ENCODE measurements around the gene BCL10. TPM values are rescaled to one million over a fixed set of nuclear protein-coding genes. Genes with fewer than 3 reads are reported as not detected.
A peak's percentile ranks its signal among the peaks of the same experiment; 100 is the strongest.

BCL10 gene
- total RNA-seq, 2 experiments from 2014 or later, result 26.3 to 29.9 TPM

DNA sequence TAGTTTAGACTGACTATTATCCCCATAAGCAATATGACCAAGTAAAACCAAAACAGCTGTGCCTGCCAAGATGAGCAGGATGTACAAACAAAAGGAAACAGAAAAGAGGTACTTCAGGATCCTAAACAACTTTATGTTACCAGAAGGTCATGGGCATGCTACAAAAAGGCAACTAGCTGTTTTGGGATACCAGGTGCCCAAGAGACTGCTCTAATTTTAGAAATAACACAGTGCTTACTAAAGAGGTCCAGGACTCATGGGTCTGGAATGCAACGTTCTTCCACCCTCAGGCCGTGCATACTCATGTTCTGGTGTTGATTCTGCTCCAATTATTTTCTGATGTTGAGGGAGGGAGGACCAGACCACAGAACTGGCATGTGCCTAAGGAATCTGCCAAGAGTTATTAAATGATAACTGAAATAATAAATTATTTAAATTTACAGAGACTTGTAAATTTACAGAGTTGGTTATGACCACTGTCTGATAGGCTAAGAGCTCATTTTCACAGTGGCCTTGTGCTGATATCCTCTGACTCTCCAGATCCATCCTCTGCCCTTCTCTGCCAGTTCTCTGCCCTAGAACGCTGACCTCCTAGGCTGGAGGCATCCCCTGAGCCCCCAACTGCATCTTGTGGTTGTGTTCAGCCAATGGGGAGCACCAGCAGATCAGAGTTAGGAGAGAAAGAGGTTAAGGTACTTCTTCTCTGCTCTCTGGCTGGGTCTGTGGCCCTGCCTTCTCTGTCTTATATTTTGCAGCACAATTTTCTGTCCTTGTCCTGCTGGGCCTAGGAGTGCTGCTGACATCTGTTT, 37.7 kb upstream of the BCL10 start:
- Mint-ChIP-seq H3K27ac (no peak overlapping the region), H3K9me3 (no peaks in the 10 kb centered on the region), H3K27me3 (peaks cover 68% of the 10 kb centered on the region), H3K36me3 (ENCODE audit: low read depth) (no peaks in the 10 kb centered on the region), H3K4me3 (no peak overlapping the region), H3K4me1 (no peaks in the 10 kb centered on the region)
- POLR2A ChIA-PET, result no interaction called here
- CTCF ChIA-PET, result no interaction called here
- DNase-seq, result no peak

GRCh38 chr1:85311818-85312217, 35.4 kb upstream of the BCL10 start:
- Mint-ChIP-seq H3K27ac (no peak overlapping the region), H3K27me3 (peaks cover 66% of the 10 kb centered on the region), H3K4me3 (no peak overlapping the region), H3K4me1 (peaks cover 2% of the 10 kb centered on the region), H3K36me3 (ENCODE audit: low read depth) (no peaks in the 10 kb centered on the region), H3K9me3 (no peaks in the 10 kb centered on the region)
- ChIA-PET POLR2A (no interaction called here), CTCF (no interaction called here)
- DNase-seq, result no peak

DNA sequence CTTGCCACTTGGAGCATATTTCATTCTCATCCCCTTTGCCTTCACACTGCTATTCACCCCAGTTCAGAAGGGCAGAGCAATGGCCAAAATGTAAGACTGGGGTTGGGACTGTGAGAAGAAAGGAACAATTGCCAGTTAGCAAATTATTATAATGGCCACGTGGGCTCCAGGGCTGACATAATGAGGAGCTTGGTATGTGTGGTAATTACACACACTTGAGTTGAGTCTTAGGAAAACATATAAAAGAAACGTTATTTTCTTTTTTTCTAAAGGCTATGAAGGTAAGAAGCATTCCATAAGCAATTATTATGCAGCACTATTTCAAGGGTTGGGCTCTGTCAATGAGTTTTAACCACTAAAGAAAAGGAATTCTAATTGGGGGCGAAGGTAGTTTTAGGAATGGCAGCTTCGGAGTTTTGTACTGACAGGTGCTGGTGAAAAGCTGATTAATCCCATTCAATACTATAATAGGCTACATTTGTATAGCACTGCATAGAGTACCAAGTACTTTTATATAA, 32.5 kb upstream of the BCL10 start:
- Mint-ChIP-seq H3K4me1 (peaks cover 2% of the 10 kb centered on the region), H3K4me3 (no peak overlapping the region), H3K27me3 (peaks cover 58% of the 10 kb centered on the region), H3K27ac (no peak overlapping the region), H3K9me3 (no peaks in the 10 kb centered on the region), H3K36me3 (ENCODE audit: low read depth) (no peaks in the 10 kb centered on the region)
- ChIA-PET POLR2A (interaction anchor here (0.6 kb wide), 1 partner anchor 40 kb away, joined by 3 read pairs; no protein-coding TSS in a partner anchor), CTCF (interaction anchor here (1.0 to 2.0 kb wide), 2 partner anchors 263 to 272 kb away, joined by 3 to 5 read pairs; no protein-coding TSS in a partner anchor)
- DNase-seq, result no peak

- POLR2A ChIA-PET, result interaction anchor here (0.6 kb wide), 2 partner anchors 41 to 865 kb away, joined by 3 read pairs; no protein-coding TSS in a partner anchor
- peak; percentile 62 for DNase-seq
- no peaks in the 10 kb centered on the region for H3K9me3 Mint-ChIP-seq
- H3K27me3 Mint-ChIP-seq, result peaks cover 54% of the 10 kb centered on the region
- CTCF ChIA-PET, result interaction anchor here (1.0 to 2.0 kb wide), 2 partner anchors 263 to 273 kb away, joined by 3 to 5 read pairs; no protein-coding TSS in a partner anchor
- no peaks in the 10 kb centered on the region for H3K36me3 Mint-ChIP-seq (ENCODE audit: low read depth)
- no peak overlapping the region for H3K4me3 Mint-ChIP-seq
- no peak overlapping the region for H3K27ac Mint-ChIP-seq
- peaks cover 2% of the 10 kb centered on the region for H3K4me1 Mint-ChIP-seq
These were observed 31.8 kb upstream of the BCL10 start for GRCh38 chr1:85307987-85308832.

DNA sequence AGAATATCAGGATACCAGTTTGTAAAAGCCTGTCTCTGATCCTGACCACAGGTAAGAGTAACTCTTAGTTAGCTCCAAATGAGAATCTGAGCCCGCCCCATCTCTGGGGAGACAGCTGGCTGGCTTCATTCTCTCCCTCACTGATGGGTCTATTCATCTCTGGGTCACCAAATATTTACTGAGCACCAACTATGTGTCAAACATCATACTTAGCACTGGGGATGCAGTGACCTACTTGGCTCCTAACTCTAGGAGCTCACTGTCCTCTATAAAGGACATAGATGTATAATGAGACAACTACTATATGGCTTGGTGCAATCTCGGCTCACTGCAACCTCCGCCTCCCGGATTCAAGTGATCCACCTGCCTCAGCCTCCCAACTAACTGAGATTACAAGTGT, 29.8 kb upstream of the BCL10 start:
- H3K27ac Mint-ChIP-seq, result no peak overlapping the region
- no peak for DNase-seq
- no peak overlapping the region for H3K4me3 Mint-ChIP-seq
- H3K27me3 Mint-ChIP-seq, result peaks cover 56% of the 10 kb centered on the region
- H3K9me3 Mint-ChIP-seq, result no peaks in the 10 kb centered on the region
- CTCF ChIA-PET, result interaction anchor here (2.1 kb wide), 1 partner anchor 9 kb away, joined by 4 read pairs; no protein-coding TSS in a partner anchor
- H3K4me1 Mint-ChIP-seq, result peaks cover 2% of the 10 kb centered on the region
- POLR2A ChIA-PET, result no interaction called here
- H3K36me3 Mint-ChIP-seq (ENCODE audit: low read depth), result no peaks in the 10 kb centered on the region

GRCh38 chr1:85303440-85304162, 27.2 kb upstream of the BCL10 start:
- no peak overlapping the region for H3K27ac Mint-ChIP-seq
- H3K27me3 Mint-ChIP-seq, result peaks cover 48% of the 10 kb centered on the region
- H3K4me1 Mint-ChIP-seq, result peaks cover 4% of the 10 kb centered on the region
- no peaks in the 10 kb centered on the region for H3K36me3 Mint-ChIP-seq (ENCODE audit: low read depth)
- H3K4me3 Mint-ChIP-seq, result no peak overlapping the region
- no peak for DNase-seq
- ChIA-PET POLR2A (no interaction called here), CTCF (no interaction called here)
- no peaks in the 10 kb centered on the region for H3K9me3 Mint-ChIP-seq

DNA sequence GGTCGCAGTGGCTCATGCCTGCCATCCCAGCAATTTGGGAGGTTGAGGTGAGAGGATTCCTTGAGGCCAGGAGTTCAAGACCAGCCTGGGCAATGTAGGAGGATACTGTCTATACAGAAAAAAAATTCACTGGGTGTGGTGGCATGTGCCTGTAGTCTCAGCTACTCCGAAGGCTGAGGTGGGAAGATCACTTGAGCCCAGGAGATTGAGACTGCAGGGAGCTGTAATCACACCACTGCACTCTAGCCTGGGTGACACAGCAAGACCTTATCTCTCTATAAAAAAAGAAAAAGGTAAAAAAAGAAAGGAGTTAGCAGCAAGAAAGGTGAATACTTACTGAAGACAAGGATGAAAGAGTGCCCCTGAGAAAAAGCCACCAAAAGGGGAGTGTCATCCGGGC, 23.7 kb upstream of the BCL10 start:
- ChIA-PET POLR2A (no interaction called here), CTCF (no interaction called here)
- no peaks in the 10 kb centered on the region for H3K9me3 Mint-ChIP-seq
- no peak overlapping the region for H3K4me3 Mint-ChIP-seq
- no peak overlapping the region for H3K27ac Mint-ChIP-seq
- peaks cover 39% of the 10 kb centered on the region for H3K27me3 Mint-ChIP-seq
- H3K4me1 Mint-ChIP-seq, result peaks cover 16% of the 10 kb centered on the region
- no peaks in the 10 kb centered on the region for H3K36me3 Mint-ChIP-seq (ENCODE audit: low read depth)
- DNase-seq, result no peak

DNA sequence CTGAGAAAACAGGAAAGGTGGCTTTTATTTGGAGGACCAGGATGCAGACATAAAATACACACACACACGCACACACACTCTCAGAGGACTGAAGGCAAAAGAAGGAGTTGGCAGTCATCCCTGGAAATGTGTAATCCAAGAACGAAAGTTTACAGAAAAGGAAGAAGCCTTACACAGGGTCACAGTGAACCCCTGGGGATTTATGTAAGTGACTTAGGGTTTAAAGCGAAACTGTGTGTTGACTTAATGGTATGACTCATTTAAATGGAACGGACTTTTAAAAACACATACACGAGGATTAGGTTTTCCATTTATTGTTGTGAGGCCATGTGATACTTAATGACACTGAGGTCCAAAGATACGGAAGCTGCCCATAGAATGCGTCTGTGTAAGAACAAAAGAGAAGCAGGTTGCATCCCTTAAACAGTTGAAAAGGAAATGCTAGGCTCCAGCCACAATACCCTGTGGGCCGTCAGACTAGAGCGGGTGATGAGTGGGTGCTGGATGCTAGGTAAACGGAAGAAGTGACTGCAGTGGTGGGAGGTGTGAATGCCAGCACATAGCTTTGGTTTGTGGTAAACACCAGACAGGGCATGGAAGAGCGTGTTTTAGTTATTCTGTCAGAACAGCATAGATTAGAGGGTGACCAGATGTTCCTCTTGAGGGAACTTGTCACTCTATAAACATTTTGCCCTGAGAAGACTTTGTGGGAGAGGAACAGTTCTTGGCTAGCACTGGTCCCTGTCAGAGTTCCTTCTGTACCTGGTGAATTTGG, 21.6 kb upstream of the BCL10 start:
- Mint-ChIP-seq H3K36me3 (ENCODE audit: low read depth) (no peaks in the 10 kb centered on the region), H3K4me1 (peaks cover 16% of the 10 kb centered on the region), H3K9me3 (no peaks in the 10 kb centered on the region), H3K27me3 (peaks cover 39% of the 10 kb centered on the region), H3K4me3 (peak overlapping the region; percentile 5), H3K27ac (no peak overlapping the region)
- CTCF ChIA-PET, result interaction anchor here (0.6 to 0.7 kb wide), 2 partner anchors 1406 to 1741 kb away, joined by 3 read pairs; no protein-coding TSS in a partner anchor
- POLR2A ChIA-PET, result no interaction called here
- peak; percentile 53 for DNase-seq

GRCh38 chr1:85297538-85297854, 21.1 kb upstream of the BCL10 start:
- CTCF ChIA-PET, result interaction anchor here (0.6 to 0.7 kb wide), 3 partner anchors 20 to 1741 kb away, joined by 3 read pairs; no protein-coding TSS in a partner anchor
- POLR2A ChIA-PET, result no interaction called here
- Mint-ChIP-seq H3K27me3 (peaks cover 40% of the 10 kb centered on the region), H3K9me3 (no peaks in the 10 kb centered on the region), H3K4me1 (peaks cover 16% of the 10 kb centered on the region), H3K4me3 (peak overlapping the region; percentile 5), H3K27ac (no peak overlapping the region), H3K36me3 (ENCODE audit: low read depth) (no peaks in the 10 kb centered on the region)
- no peak for DNase-seq

DNA sequence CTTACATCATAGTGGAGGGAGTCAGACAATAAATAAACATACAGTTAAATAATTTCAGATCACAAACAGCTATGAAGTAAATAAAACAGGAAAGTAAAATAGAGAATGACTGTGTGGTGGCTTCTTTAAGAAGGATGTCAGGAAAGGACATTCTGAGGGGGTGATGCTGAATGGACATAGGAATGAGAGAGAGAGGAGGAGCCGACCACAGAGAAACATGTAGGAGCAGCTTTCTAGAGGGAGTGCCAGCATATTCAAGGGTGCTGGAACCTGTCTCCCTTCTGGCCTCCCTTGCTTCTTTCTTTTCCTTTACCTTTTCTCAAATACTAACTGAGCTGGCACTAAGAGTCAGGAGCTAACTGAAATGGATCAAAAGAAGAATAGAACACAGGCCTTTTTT, 20.5 kb upstream of the BCL10 start:
- Mint-ChIP-seq H3K27me3 (peaks cover 35% of the 10 kb centered on the region), H3K27ac (peak overlapping the region; percentile 3), H3K9me3 (no peaks in the 10 kb centered on the region), H3K36me3 (ENCODE audit: low read depth) (no peaks in the 10 kb centered on the region), H3K4me1 (peaks cover 16% of the 10 kb centered on the region), H3K4me3 (no peak overlapping the region)
- no peak for DNase-seq
- ChIA-PET CTCF (interaction anchor here (0.7 to 1.0 kb wide), 3 partner anchors 15 to 1407 kb away, joined by 3 read pairs; no protein-coding TSS in a partner anchor), POLR2A (no interaction called here)

DNA sequence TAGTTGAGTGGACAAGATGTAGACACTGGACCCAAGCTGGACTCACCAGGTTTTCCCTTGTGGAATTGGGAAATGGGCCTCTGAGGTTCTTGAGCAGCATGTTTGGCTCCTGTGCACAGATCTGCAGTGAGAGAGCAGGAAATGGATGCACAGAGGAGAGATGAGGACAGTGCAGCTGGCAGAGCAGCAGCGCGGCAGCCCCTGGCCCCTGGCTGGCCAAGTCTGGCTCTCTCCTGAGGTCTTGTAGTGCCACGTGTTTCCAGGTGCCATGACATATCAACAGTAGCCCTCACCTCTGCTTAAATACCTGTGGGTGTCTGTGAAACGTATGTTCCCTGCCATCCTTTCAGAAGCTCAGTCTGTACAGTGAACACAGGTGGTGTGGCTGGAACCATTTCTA, 19.2 kb upstream of the BCL10 start:
- DNase-seq, result no peak
- Mint-ChIP-seq H3K4me1 (peaks cover 16% of the 10 kb centered on the region), H3K4me3 (no peak overlapping the region), H3K36me3 (ENCODE audit: low read depth) (no peaks in the 10 kb centered on the region), H3K27me3 (peaks cover 35% of the 10 kb centered on the region), H3K9me3 (no peaks in the 10 kb centered on the region), H3K27ac (no peak overlapping the region)
- POLR2A ChIA-PET, result no interaction called here
- CTCF ChIA-PET, result interaction anchor here (0.6 kb wide), 1 partner anchor 116 kb away, joined by 3 read pairs; no protein-coding TSS in a partner anchor

GRCh38 chr1:85295006-85295431, 18.6 kb upstream of the BCL10 start:
- DNase-seq, result no peak
- H3K36me3 Mint-ChIP-seq (ENCODE audit: low read depth), result no peaks in the 10 kb centered on the region
- POLR2A ChIA-PET, result no interaction called here
- CTCF ChIA-PET, result interaction anchor here (1.5 kb wide), 1 partner anchor 10 kb away, joined by 5 read pairs; no protein-coding TSS in a partner anchor
- peaks cover 16% of the 10 kb centered on the region for H3K4me1 Mint-ChIP-seq
- H3K27me3 Mint-ChIP-seq, result peaks cover 35% of the 10 kb centered on the region
- no peaks in the 10 kb centered on the region for H3K9me3 Mint-ChIP-seq
- H3K27ac Mint-ChIP-seq, result no peak overlapping the region
- no peak overlapping the region for H3K4me3 Mint-ChIP-seq

Measured in activated CD4-positive, alpha-beta T cell treated with anti-CD3 and anti-CD28 coated beads, Interleukin-2, amount 10 ng/mL, durations not matched to agents 7 days and 5 days (primary cell).